Right atrium auricular region (tissue), 2 donors: ENCODE results near the gene TAS2R60. TPM values are rescaled to one million over a fixed set of nuclear protein-coding genes. Genes with fewer than 3 reads are reported as not detected.

Source experiments
- DNase-seq: peaks from one replicate; pipeline ENCODE4 v3.0.0-alpha.2; 2019; ENCODE audit warnings: low spot score
- H3K27ac ChIP-seq, 2 donors: fragments of 200-600 bp; sonication (generic); 1 replicate in 1 of 2; 2 replicates in 1 of 2; pipeline ENCODE4 v1.5.1; 2016 to 2019
- H3K27me3 ChIP-seq, 2 donors: fragments of 200-600 bp; sonication (generic); one replicate each; pipeline versions ENCODE4 v1.5.1 to v1.6.0; 2017 to 2019
- H3K36me3 ChIP-seq: fragments of 200-600 bp; sonication (generic); one replicate; pipeline ENCODE4 v1.5.1; 2016
- H3K4me1 ChIP-seq, 2 donors: fragments of 200-600 bp; sonication (generic); one replicate each; pipeline versions ENCODE4 v1.5.1 to v1.6.0; 2017 to 2019
- H3K4me3 ChIP-seq, 2 donors: fragments of 200-600 bp; sonication (generic); 1 replicate in 1 of 2; 2 replicates in 1 of 2; pipeline ENCODE4 v1.5.1; 2017 to 2019; ENCODE audit warnings: mild to moderate bottlenecking in 1 of 2, moderate library complexity in 1 of 2
- H3K9me3 ChIP-seq, 2 donors: fragments of 200-600 bp; sonication (generic); one replicate each; pipeline ENCODE4 v1.5.1; 2019
- CTCF ChIP-seq, 2 donors: fragments of 200-600 bp; sonication (generic); IDR thresholded peaks; one replicate each; pipeline ENCODE4 v1.5.1; 2019; ENCODE audit warnings: antibody characterized with exemption in 2 of 2
- total RNA-seq, 2 donors: library from RNA; depleted of rRNA; stranded (reverse); fragments of >200 nt; gene quantifications; one replicate each; pipeline ENCODE4 v1.1.0, GENCODE V29; 2016

The TAS2R60 gene
- total RNA-seq, 2 donors from 2014 or later, result not detected

- Histone ChIP-seq H3K27me3 (no peaks in the 10 kb centered on the region), H3K36me3 (peaks cover 8% of the 10 kb centered on the region), H3K9me3 (no peaks in the 10 kb centered on the region), H3K4me3 (no peak overlapping the region), H3K27ac (no peak overlapping the region), H3K4me1 (peaks cover 0 to 47% of the 10 kb centered on the region in 2 donors)
- no peak for TF ChIP-seq CTCF (IDR thresholded peaks at IDR 0.05)
- no peak for DNase-seq
These were observed 46.4 kb upstream of the TAS2R60 start for GRCh38 chr7:143396625-143397556.

- no peak for DNase-seq
- Histone ChIP-seq H3K4me1 (peaks cover 0 to 37% of the 10 kb centered on the region in 2 donors), H3K9me3 (no peaks in the 10 kb centered on the region), H3K27ac (no peak overlapping the region), H3K36me3 (peaks cover 5% of the 10 kb centered on the region), H3K4me3 (no peak overlapping the region), H3K27me3 (no peaks in the 10 kb centered on the region)
- no peak for TF ChIP-seq CTCF (IDR thresholded peaks at IDR 0.05)
These were observed 45.3 kb upstream of the TAS2R60 start for GRCh38 chr7:143397710-143398530.

- TF ChIP-seq CTCF (IDR thresholded peaks at IDR 0.05), result no peak
- H3K27ac ChIP-seq, result no peak overlapping the region
These were observed 44.6 kb upstream of the TAS2R60 start for GRCh38 chr7:143398616-143399015.

GRCh38 chr7:143399151-143399550 is 44.1 kb upstream of the TAS2R60 start:
- Histone ChIP-seq H3K27ac (no peak overlapping the region), H3K9me3 (no peaks in the 10 kb centered on the region), H3K4me3 (no peak overlapping the region), H3K27me3 (no peaks in the 10 kb centered on the region), H3K36me3 (no peaks in the 10 kb centered on the region), H3K4me1 (peaks cover 0 to 24% of the 10 kb centered on the region in 2 donors)
- DNase-seq, result no peak
- no peak for TF ChIP-seq CTCF (IDR thresholded peaks at IDR 0.05)

More at GRCh38 chr7:143398616-143399015, 44.6 kb upstream of the TAS2R60 start:
- no peak overlapping the region for H3K4me3 ChIP-seq
- DNase-seq, result no peak
- no peaks in the 10 kb centered on the region for H3K36me3 ChIP-seq
- H3K27me3 ChIP-seq, result no peaks in the 10 kb centered on the region
- no peaks in the 10 kb centered on the region for H3K9me3 ChIP-seq
- peaks cover 0 to 30% of the 10 kb centered on the region in 2 donors for H3K4me1 ChIP-seq

- no peak overlapping the region for H3K27ac ChIP-seq
- no peaks in the 10 kb centered on the region for H3K36me3 ChIP-seq
- H3K9me3 ChIP-seq, result no peaks in the 10 kb centered on the region
- no peak for TF ChIP-seq CTCF (IDR thresholded peaks at IDR 0.05)
- H3K4me1 ChIP-seq, result peaks cover 0 to 22% of the 10 kb centered on the region in 2 donors
- DNase-seq, result no peak
- H3K4me3 ChIP-seq, result no peak overlapping the region
- no peaks in the 10 kb centered on the region for H3K27me3 ChIP-seq
These were observed 43.6 kb upstream of the TAS2R60 start for GRCh38 chr7:143399642-143400041.
